ENCODE data around the gene DCAKD. TPM values are rescaled to one million over a fixed set of nuclear protein-coding genes. Genes with fewer than 3 reads are reported as not detected.

DCAKD gene
- total and polyA plus RNA-seq, 4 donors = 14.5 to 33.1 (median 21.4) TPM

- Histone ChIP-seq H3K9me3 (ENCODE audit: control insufficient read depth, low read length) (no peaks in the 10 kb centered on the region), H3K4me3 (ENCODE audit: low read length in 2 of 2) (peak overlapping the region; percentile 29 to 57), H3K27me3 (ENCODE audit: control insufficient read depth in 1 of 2, insufficient read depth in 2 of 2, low read length in 1 of 2) (no peaks in the 10 kb centered on the region), H3K36me3 (ENCODE audit: control insufficient read depth in 1 of 2, insufficient read depth in 2 of 2, low read length in 1 of 2) (no peaks in the 10 kb centered on the region), H3K4me1 (ENCODE audit: control insufficient read depth in 1 of 2, insufficient read depth in 2 of 2, low read length in 2 of 2) (no peaks in the 10 kb centered on the region), H3K27ac (ENCODE audit: low read depth in 1 of 2, low read length in 2 of 2) (no peak overlapping the region)
- ATAC-seq (ENCODE audit: low FRiP score) = peak; percentile 69
- peak in 1 of 2 donors; percentile 83 for DNase-seq
- WGBS, 2 donors = 3 to 4% methylated on average over 78 to 82 of the region's 82 CpGs
- intact Hi-C loops (cut with DNase I) = no loop called here
Measured at GRCh38 chr17:45018848-45019711, 32.4 kb downstream of the DCAKD start.

GRCh38 chr17:45018514-45018847 lies 33.0 kb downstream of the DCAKD start:
- no peaks in the 10 kb centered on the region for H3K9me3 ChIP-seq (ENCODE audit: control insufficient read depth, low read length)
- no peak overlapping the region for H3K27ac ChIP-seq (ENCODE audit: low read depth in 1 of 2, low read length in 2 of 2)
- no peaks in the 10 kb centered on the region for H3K36me3 ChIP-seq (ENCODE audit: control insufficient read depth in 1 of 2, insufficient read depth in 2 of 2, low read length in 1 of 2)
- H3K4me1 ChIP-seq (ENCODE audit: control insufficient read depth in 1 of 2, insufficient read depth in 2 of 2, low read length in 2 of 2) = no peaks in the 10 kb centered on the region
- 25 to 34% methylated on average over 4 of the region's 4 CpGs for WGBS, 2 donors
- ATAC-seq (ENCODE audit: low FRiP score) (no peak), DNase-seq (no peak)
- H3K4me3 ChIP-seq (ENCODE audit: low read length in 2 of 2) = no peak overlapping the region
- H3K27me3 ChIP-seq (ENCODE audit: control insufficient read depth in 1 of 2, insufficient read depth in 2 of 2, low read length in 1 of 2) = no peaks in the 10 kb centered on the region
- intact Hi-C loops (cut with DNase I) = no loop called here

- no peaks in the 10 kb centered on the region for H3K9me3 ChIP-seq (ENCODE audit: control insufficient read depth, low read length)
- 69% methylated on average over 5 of the region's 5 CpGs for WGBS, 2 donors
- no peaks in the 10 kb centered on the region for H3K36me3 ChIP-seq (ENCODE audit: control insufficient read depth in 1 of 2, insufficient read depth in 2 of 2, low read length in 1 of 2)
- intact Hi-C loops (cut with DNase I) = no loop called here
- H3K4me3 ChIP-seq (ENCODE audit: low read length in 2 of 2) = no peak overlapping the region
- no peaks in the 10 kb centered on the region for H3K4me1 ChIP-seq (ENCODE audit: control insufficient read depth in 1 of 2, insufficient read depth in 2 of 2, low read length in 2 of 2)
- DNase-seq (no peak), ATAC-seq (ENCODE audit: low FRiP score) (no peak)
- no peak overlapping the region for H3K27ac ChIP-seq (ENCODE audit: low read depth in 1 of 2, low read length in 2 of 2)
- no peaks in the 10 kb centered on the region for H3K27me3 ChIP-seq (ENCODE audit: control insufficient read depth in 1 of 2, insufficient read depth in 2 of 2, low read length in 1 of 2)
Measured at GRCh38 chr17:45016823-45017222, 34.6 kb downstream of the DCAKD start.

- Histone ChIP-seq H3K36me3 (ENCODE audit: control insufficient read depth in 1 of 2, insufficient read depth in 2 of 2, low read length in 1 of 2) (no peaks in the 10 kb centered on the region), H3K27me3 (ENCODE audit: control insufficient read depth in 1 of 2, insufficient read depth in 2 of 2, low read length in 1 of 2) (no peaks in the 10 kb centered on the region), H3K4me3 (ENCODE audit: low read length in 2 of 2) (no peak overlapping the region), H3K4me1 (ENCODE audit: control insufficient read depth in 1 of 2, insufficient read depth in 2 of 2, low read length in 2 of 2) (no peaks in the 10 kb centered on the region), H3K9me3 (ENCODE audit: control insufficient read depth, low read length) (no peaks in the 10 kb centered on the region), H3K27ac (ENCODE audit: low read depth in 1 of 2, low read length in 2 of 2) (no peak overlapping the region)
- intact Hi-C loops (cut with DNase I) = no loop called here
- ATAC-seq (ENCODE audit: low FRiP score) = no peak
- DNase-seq = no peak
- 37 to 38% methylated on average over 7 of the region's 7 CpGs for WGBS, 2 donors
Measured at GRCh38 chr17:45016237-45016636, 35.2 kb downstream of the DCAKD start.

- intact Hi-C loops (cut with DNase I) = no loop called here
- DNase-seq = peak in 1 of 2 donors; percentile 71
Measured at GRCh38 chr17:45013021-45013997, 38.1 kb downstream of the DCAKD start.

GRCh38 chr17:45011767-45012166 lies 39.7 kb downstream of the DCAKD start:
- Histone ChIP-seq H3K36me3 (ENCODE audit: control insufficient read depth in 1 of 2, insufficient read depth in 2 of 2, low read length in 1 of 2) (no peaks in the 10 kb centered on the region), H3K27me3 (ENCODE audit: control insufficient read depth in 1 of 2, insufficient read depth in 2 of 2, low read length in 1 of 2) (no peaks in the 10 kb centered on the region), H3K4me1 (ENCODE audit: control insufficient read depth in 1 of 2, insufficient read depth in 2 of 2, low read length in 2 of 2) (no peaks in the 10 kb centered on the region), H3K4me3 (ENCODE audit: low read length in 2 of 2) (no peak overlapping the region), H3K9me3 (ENCODE audit: control insufficient read depth, low read length) (no peaks in the 10 kb centered on the region), H3K27ac (ENCODE audit: low read depth in 1 of 2, low read length in 2 of 2) (no peak overlapping the region)
- intact Hi-C loops (cut with DNase I) = no loop called here
- 99 to 100% methylated on average over 1 of the region's 1 CpG for WGBS, 2 donors
- no peak for ATAC-seq (ENCODE audit: low FRiP score)
- no peak for DNase-seq

More at GRCh38 chr17:45013021-45013997, 38.1 kb downstream of the DCAKD start:
- Histone ChIP-seq H3K4me3 (ENCODE audit: low read length in 2 of 2) (no peak overlapping the region), H3K27ac (ENCODE audit: low read depth in 1 of 2, low read length in 2 of 2) (no peak overlapping the region), H3K27me3 (ENCODE audit: control insufficient read depth in 1 of 2, insufficient read depth in 2 of 2, low read length in 1 of 2) (no peaks in the 10 kb centered on the region), H3K36me3 (ENCODE audit: control insufficient read depth in 1 of 2, insufficient read depth in 2 of 2, low read length in 1 of 2) (no peaks in the 10 kb centered on the region), H3K9me3 (ENCODE audit: control insufficient read depth, low read length) (no peaks in the 10 kb centered on the region), H3K4me1 (ENCODE audit: control insufficient read depth in 1 of 2, insufficient read depth in 2 of 2, low read length in 2 of 2) (no peaks in the 10 kb centered on the region)
- 41% methylated on average over 17 of the region's 17 CpGs for WGBS, 2 donors
- peak; percentile 43 for ATAC-seq (ENCODE audit: low FRiP score)

GRCh38 chr17:45009676-45010467 lies 41.6 kb downstream of the DCAKD start:
- ATAC-seq (ENCODE audit: low FRiP score) = no peak
- H3K27ac ChIP-seq (ENCODE audit: low read depth in 1 of 2, low read length in 2 of 2) = no peak overlapping the region
- intact Hi-C loops (cut with DNase I) = no loop called here
- H3K4me3 ChIP-seq (ENCODE audit: low read length in 2 of 2) = no peak overlapping the region
- WGBS, 2 donors = 76 to 81% methylated on average over 13 of the region's 13 CpGs
- H3K36me3 ChIP-seq (ENCODE audit: control insufficient read depth in 1 of 2, insufficient read depth in 2 of 2, low read length in 1 of 2) = no peaks in the 10 kb centered on the region
- no peaks in the 10 kb centered on the region for H3K9me3 ChIP-seq (ENCODE audit: control insufficient read depth, low read length)
- no peaks in the 10 kb centered on the region for H3K27me3 ChIP-seq (ENCODE audit: control insufficient read depth in 1 of 2, insufficient read depth in 2 of 2, low read length in 1 of 2)
- no peaks in the 10 kb centered on the region for H3K4me1 ChIP-seq (ENCODE audit: control insufficient read depth in 1 of 2, insufficient read depth in 2 of 2, low read length in 2 of 2)
- no peak for DNase-seq

- H3K27ac ChIP-seq (ENCODE audit: low read depth in 1 of 2, low read length in 2 of 2) = no peak overlapping the region
- ATAC-seq (ENCODE audit: low FRiP score) (no peak), DNase-seq (no peak)
- no peaks in the 10 kb centered on the region for H3K27me3 ChIP-seq (ENCODE audit: control insufficient read depth in 1 of 2, insufficient read depth in 2 of 2, low read length in 1 of 2)
- intact Hi-C loops (cut with DNase I) = no loop called here
- WGBS, 2 donors = 87 to 90% methylated on average over 10 of the region's 10 CpGs
- H3K4me1 ChIP-seq (ENCODE audit: control insufficient read depth in 1 of 2, insufficient read depth in 2 of 2, low read length in 2 of 2) = no peaks in the 10 kb centered on the region
- H3K4me3 ChIP-seq (ENCODE audit: low read length in 2 of 2) = no peak overlapping the region
- H3K9me3 ChIP-seq (ENCODE audit: control insufficient read depth, low read length) = no peaks in the 10 kb centered on the region
- no peaks in the 10 kb centered on the region for H3K36me3 ChIP-seq (ENCODE audit: control insufficient read depth in 1 of 2, insufficient read depth in 2 of 2, low read length in 1 of 2)
Measured at GRCh38 chr17:45008216-45008615, 43.2 kb downstream of the DCAKD start.
